Measurements from ENCODE around the gene PTPRF. TPM values are rescaled to one million over a fixed set of nuclear protein-coding genes. Genes with fewer than 3 reads are reported as not detected.

Gene PTPRF
- polyA plus RNA-seq, 1 experiment = 68.3 TPM

DNA sequence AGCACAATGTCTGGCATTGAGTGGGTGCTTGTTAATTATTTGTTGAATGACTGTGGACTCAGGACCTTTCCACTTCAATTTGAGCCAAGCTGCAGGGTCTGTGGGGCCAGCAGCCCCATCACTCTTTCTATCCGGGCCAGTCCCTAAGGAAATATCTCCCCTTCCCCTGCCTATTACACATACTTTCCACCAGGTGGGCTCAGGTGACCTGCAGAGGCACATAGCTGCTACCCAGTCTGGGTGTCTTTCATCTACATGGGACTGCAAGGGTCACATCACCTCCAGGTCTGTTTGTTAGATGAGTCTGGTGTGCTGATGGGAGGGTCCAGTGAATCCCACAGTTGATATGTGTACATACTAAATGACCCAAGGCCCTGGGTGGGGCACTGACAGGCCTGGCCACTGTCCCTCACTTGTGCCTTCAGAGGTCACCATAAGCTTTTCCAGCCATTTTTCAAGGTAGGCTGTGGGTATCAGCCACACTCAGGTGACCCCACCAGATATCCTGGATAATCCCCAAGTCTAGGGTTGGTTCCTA, 59.8 kb downstream of the PTPRF start:
- DNase-seq (ENCODE audit: low read depth, low spot score) = no peak
- Histone ChIP-seq H3K9me3 (ENCODE audit: control insufficient read depth, insufficient read depth, low read length) (no peaks in the 10 kb centered on the region; the same call in 1 of the 2 replicates), H3K27me3 (ENCODE audit: control insufficient read depth, insufficient read depth, low read length) (no peaks in the 10 kb centered on the region), H3K27ac (ENCODE audit: low read depth, low read length) (no peak overlapping the region), H3K4me3 (ENCODE audit: low read depth, low read length) (no peak overlapping the region)
- TF ChIP-seq, protein P1, sequence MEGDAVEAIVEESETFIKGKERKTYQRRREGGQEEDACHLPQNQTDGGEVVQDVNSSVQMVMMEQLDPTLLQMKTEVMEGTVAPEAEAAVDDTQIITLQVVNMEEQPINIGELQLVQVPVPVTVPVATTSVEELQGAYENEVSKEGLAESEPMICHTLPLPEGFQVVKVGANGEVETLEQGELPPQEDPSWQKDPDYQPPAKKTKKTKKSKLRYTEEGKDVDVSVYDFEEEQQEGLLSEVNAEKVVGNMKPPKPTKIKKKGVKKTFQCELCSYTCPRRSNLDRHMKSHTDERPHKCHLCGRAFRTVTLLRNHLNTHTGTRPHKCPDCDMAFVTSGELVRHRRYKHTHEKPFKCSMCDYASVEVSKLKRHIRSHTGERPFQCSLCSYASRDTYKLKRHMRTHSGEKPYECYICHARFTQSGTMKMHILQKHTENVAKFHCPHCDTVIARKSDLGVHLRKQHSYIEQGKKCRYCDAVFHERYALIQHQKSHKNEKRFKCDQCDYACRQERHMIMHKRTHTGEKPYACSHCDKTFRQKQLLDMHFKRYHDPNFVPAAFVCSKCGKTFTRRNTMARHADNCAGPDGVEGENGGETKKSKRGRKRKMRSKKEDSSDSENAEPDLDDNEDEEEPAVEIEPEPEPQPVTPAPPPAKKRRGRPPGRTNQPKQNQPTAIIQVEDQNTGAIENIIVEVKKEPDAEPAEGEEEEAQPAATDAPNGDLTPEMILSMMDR (IDR thresholded peaks at IDR 0.05; ENCODE audit: low read depth, low read length) = peak; percentile 15; the same call in 1 of the 2 replicates
- ChIA-PET POLR2A (no interaction called here), CTCF (no interaction called here)

DNA sequence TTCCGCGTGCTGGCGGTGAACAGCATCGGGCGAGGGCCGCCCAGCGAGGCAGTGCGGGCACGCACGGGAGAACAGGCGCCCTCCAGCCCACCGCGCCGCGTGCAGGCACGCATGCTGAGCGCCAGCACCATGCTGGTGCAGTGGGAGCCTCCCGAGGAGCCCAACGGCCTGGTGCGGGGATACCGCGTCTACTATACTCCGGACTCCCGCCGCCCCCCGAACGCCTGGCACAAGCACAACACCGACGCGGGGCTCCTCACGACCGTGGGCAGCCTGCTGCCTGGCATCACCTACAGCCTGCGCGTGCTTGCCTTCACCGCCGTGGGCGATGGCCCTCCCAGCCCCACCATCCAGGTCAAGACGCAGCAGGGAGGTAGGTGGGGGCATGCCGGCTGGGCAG, 60.5 kb downstream of the PTPRF start:
- POLR2A ChIA-PET = no interaction called here
- CTCF ChIA-PET = no interaction called here
- DNase-seq (ENCODE audit: low read depth, low spot score) = no peak
- TF ChIP-seq, protein P1 (IDR thresholded peaks at IDR 0.05; ENCODE audit: low read depth, low read length) = no peak
- H3K27me3 ChIP-seq (ENCODE audit: control insufficient read depth, insufficient read depth, low read length) = no peaks in the 10 kb centered on the region
- no peaks in the 10 kb centered on the region; the same call in 1 of the 2 replicates for H3K9me3 ChIP-seq (ENCODE audit: control insufficient read depth, insufficient read depth, low read length)
- H3K4me3 ChIP-seq (ENCODE audit: low read depth, low read length) = no peak overlapping the region
- no peak overlapping the region for H3K27ac ChIP-seq (ENCODE audit: low read depth, low read length)

DNA sequence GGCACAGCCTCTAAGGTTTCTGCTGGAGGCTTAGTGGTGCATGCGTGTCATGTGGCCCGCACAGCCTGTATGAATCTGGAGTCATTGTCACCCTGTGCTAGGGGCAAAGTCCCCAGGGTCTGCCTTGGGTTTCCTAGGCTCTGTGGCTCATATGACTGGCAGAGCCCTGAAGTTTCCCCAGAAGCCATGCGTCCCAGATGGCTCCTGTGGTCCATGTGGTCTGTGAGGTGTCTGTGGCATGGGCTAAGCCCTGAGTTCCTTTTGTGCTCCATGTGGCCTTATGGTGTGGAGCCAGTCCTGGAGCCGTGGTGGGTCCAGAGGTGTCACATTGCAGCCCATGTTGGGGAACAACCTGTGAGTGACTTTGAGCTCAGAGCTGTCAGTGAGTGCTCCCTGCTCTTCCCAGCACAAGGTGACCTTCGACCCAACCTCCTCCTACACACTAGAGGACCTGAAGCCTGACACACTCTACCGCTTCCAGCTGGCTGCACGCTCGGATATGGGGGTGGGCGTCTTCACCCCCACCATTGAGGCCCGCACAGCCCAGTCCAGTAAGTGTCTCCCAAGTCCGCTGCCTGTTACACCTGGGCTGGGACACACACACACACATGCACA, 61.5 kb downstream of the PTPRF start:
- CTCF ChIA-PET = no interaction called here
- no peaks in the 10 kb centered on the region for H3K27me3 ChIP-seq (ENCODE audit: control insufficient read depth, insufficient read depth, low read length)
- H3K27ac ChIP-seq (ENCODE audit: low read depth, low read length) = no peak overlapping the region
- H3K4me3 ChIP-seq (ENCODE audit: low read depth, low read length) = no peak overlapping the region
- TF ChIP-seq, protein P1 (IDR thresholded peaks at IDR 0.05; ENCODE audit: low read depth, low read length) = no peak
- H3K9me3 ChIP-seq (ENCODE audit: control insufficient read depth, insufficient read depth, low read length) = no peaks in the 10 kb centered on the region; the same call in 1 of the 2 replicates
- POLR2A ChIA-PET = no interaction called here
- DNase-seq (ENCODE audit: low read depth, low spot score) = no peak

DNA sequence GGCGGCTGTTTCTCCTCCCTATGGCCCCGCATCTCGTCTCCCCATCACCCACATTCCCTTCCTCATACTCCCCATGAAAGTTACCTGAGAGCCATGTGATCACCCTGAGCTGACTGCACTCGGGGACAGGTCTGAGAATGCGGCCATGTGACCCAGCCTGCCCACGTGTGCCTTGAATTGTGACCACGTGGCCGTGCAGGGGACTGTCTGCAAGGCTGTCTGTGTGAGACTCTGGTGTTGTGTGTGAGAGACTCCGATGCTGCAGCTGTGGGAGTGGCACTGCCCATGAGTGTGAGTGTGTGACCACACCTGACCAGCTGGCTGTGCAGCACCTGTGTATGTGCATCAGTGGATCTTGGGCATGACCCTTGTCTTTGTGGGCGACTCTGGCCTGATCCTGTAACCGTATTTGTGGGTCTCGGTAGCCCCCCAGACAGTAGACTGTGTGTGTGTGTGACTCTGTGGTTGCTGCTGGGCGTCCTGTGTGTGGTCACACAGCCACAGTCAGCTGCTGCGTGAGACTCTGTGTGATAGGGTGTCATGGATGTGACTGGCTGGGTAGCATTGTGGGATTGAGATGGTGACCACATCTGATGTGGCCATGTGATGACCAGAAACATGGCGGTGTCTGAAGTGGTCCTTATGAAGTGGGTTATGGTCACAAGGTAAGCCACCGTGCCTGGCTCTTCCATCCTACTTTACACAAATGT, 62.4 kb downstream of the PTPRF start:
- ChIA-PET CTCF (no interaction called here), POLR2A (no interaction called here)
- Histone ChIP-seq H3K9me3 (ENCODE audit: control insufficient read depth, insufficient read depth, low read length) (no peaks in the 10 kb centered on the region; the same call in 1 of the 2 replicates), H3K27ac (ENCODE audit: low read depth, low read length) (no peak overlapping the region), H3K27me3 (ENCODE audit: control insufficient read depth, insufficient read depth, low read length) (no peaks in the 10 kb centered on the region), H3K4me3 (ENCODE audit: low read depth, low read length) (no peak overlapping the region)
- TF ChIP-seq, protein P1 (IDR thresholded peaks at IDR 0.05; ENCODE audit: low read depth, low read length) = no peak
- DNase-seq (ENCODE audit: low read depth, low spot score) = no peak

DNA sequence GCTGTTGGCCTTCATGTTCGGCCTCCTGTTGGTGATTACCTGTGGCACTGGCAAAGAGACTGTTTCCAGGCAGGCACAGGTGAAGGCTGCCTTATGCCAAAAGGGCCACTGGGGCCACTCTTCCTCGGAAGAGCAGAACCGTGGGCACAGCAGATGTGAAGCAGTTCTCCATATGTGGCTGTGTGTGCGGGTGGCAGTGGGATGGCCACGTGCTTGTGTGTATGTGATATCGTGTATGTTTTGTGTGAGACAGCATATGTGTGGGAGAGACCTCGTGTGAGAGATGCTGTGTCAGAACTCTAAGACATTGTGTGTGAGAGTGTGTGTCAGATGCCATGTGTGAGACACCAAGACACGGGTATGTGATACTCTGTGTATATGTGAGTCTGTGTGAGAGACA, 65.9 kb downstream of the PTPRF start:
- TF ChIP-seq, protein P1 (IDR thresholded peaks at IDR 0.05; ENCODE audit: low read depth, low read length) = no peak
- POLR2A ChIA-PET = no interaction called here
- Histone ChIP-seq H3K4me3 (ENCODE audit: low read depth, low read length) (no peak overlapping the region), H3K27ac (ENCODE audit: low read depth, low read length) (no peak overlapping the region), H3K9me3 (ENCODE audit: control insufficient read depth, insufficient read depth, low read length) (no peaks in the 10 kb centered on the region), H3K27me3 (ENCODE audit: control insufficient read depth, insufficient read depth, low read length) (no peaks in the 10 kb centered on the region)
- DNase-seq (ENCODE audit: low read depth, low spot score) = no peak
- CTCF ChIA-PET = no interaction called here

All from AG04450 (cell line).